Head of caudate nucleus (tissue), 42 donors: ENCODE measurements around the gene CAMK1D.

Experiments
- DNase-seq, 42 donors: peaks; one replicate each; pipeline versions ENCODE4 v3.0.0 to v3.0.0-alpha.2; 2020 to 2021; ENCODE audit warnings: mixed read lengths in 7 of 42
- intact Hi-C: fragments of 100-400 bp; cut with DNase I; formaldehyde crosslinking; loops from one replicate; pipeline ENCODE4 v1.15.0; 2022

The CAMK1D gene

DNA sequence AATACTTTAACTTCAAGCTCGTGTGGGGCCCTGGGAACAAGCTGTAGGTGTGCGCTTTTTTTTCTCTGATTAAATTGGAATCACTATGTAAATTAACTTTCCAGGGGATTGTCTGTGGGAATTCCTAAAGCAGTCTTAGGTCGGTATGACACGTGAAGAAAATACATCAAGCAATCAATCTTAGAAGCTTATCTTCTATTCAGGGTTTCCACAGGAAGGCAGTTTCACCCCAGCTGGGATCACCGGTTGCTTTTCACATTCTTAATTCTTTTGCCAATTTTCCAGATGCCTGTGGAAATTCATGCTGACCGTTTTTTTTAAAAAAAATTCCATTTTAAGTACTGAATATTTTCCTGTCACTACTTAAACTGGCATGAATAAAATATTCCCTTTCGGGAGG, 41.9 kb downstream of the CAMK1D start:
- intact Hi-C loops: no loop called here
- peak in 2 of 42 donors; percentile 19 to 30 for DNase-seq

DNA sequence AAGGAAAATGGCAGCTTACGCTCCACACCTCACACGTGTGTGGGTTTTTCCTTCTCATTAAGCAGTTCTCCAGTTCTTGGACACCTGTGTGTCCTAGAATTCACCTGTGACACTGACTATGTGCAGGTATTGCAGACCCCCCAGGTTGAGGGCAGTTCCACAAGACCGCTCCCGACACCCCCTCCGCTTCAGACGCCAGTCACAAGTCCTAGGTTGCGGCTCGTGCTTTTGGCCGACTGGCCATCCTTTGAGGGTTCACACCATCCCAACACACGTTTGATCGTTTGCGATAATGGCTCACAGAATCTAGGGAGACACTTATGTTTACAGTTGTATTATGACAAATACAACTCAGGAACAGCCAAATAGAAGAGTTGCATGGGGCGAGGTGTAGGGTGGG, 44.5 kb downstream of the CAMK1D start:
- DNase-seq: no peak
- intact Hi-C loops: no loop called here

DNA sequence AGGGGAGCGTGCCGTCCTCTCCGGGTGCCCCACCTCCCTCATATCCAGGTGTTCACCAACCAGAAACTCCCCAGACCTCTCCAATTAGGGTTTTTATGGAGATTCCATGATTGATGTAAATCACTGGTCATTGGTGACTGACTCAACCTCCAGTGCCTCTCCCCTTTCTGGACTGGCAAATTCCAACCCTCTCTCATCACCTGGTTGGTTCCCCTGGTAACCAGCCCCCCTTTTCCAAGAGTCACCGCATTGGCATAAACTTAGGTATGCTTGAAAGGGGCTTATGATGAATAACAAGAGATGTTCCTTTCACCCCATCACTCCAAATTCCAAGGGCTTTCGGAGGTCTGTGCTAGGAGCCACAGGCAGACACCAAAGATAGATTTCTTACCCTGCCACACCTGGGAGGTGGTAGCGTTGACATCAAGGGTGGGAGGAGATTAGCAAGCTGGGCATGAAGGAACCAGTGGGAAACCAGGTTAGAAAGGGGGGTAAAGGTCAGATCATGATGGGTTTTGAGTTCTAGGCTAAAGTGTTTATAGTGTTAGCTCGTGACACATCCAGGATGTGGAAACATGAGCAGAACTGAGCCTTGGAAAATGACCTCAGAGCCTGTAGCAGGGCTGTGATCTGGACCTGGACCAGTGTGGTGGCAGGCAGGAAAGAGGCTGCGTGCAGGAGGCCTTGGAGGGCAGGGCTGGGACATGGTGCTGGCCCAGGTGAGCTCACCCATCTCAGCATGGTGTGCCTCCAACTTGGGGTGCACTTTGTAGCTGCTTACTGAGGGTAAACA, 45.1 kb downstream of the CAMK1D start:
- DNase-seq: peak in 1 of 42 donors; percentile 27
- intact Hi-C loops: no loop called here

DNA sequence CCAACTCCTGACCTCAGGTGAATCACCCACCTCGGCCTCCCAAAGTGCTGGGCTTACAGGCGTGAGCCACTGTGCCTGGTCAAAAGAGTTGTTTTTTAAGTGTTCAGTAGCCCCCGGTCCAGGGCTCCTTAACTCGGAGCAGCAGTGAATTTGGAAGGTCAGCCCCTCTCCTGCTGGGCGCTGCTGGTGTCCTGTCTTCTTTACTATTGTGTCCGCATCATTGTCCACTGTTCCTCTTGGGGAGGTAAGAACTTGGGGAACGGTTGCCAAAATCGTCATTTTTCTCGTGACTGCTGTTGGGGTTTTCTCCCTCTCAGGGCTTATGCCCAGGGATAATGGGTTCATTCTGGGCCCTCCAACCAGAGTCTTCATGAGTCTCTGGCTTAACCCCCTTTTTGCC, 46.7 kb downstream of the CAMK1D start:
- peak in 1 of 42 donors; percentile 8 for DNase-seq
- intact Hi-C loops: no loop called here

- DNase-seq: peak in 1 of 42 donors; percentile 23
- intact Hi-C loops: no loop called here
Measured at GRCh38 chr10:12396567-12396966, 47.2 kb downstream of the CAMK1D start.

DNA sequence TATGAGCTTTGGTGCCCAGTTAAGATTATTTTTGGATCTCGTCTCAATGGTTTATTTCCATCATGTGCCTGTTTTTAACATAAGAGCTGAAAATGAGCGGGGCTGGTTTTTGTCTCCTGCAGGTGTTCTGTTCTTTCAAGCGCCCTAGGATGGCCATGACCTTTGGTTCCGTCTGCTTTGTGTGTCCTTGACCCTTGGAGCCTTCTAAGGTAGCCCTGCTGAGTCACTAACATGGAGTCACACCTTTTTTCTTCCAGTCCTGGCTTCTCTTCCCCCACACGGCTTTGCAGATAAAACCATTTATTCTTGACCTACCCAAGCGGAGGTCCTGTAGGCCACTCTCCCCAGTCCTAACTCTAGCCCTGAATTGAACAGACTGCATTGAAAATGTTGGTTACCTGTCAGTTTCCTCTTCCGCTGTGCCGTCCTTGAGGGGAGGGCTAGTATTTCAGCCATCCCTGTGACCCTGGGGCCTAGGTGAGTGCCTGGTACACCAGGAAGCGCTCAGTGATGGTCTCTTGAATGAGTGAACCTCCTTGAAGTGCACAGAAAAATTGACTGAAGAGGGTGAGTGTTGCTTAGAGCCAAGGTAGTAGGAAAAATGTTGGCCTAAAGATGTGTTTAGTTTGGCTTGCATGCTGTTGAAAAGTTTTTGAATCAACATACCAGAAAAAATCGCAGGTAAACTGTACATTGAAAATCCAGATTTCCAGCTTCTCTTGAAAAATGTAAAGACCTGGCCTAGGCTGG, 48.0 kb downstream of the CAMK1D start:
- no peak for DNase-seq
- intact Hi-C loops: no loop called here

- intact Hi-C loops: no loop called here
Measured at GRCh38 chr10:12397941-12398340, 48.6 kb downstream of the CAMK1D start.

DNA sequence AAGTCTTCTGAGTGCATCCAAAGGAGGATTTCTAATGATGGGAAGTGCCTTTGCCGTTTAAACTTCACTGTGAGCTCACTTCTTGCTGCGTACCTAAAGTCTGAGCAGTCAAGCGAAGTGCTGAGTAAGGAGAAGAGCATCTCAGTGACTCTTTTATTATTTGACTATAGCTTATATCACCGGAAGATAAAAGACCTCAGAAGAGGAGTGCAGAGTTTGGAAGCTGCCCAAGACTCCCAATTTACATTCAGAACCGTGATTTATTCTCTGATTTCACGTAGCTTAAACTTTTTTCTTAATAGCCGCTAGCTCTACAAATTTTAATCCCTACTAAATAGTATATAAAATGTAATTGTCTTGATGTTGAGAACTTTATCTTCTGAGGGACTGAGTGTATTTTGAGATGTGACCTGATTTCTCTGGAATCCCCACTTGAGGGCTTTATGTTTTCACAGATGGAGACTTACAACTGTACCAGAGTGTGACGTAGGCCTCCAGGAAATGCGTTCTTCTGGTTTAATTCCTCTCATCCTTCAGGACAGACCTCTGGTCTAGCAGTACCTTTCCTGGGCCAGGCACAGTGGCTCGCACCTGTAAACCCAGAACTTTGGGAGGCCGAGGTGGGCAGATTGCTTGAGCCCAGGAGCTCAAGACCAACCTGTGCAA, 51.1 kb downstream of the CAMK1D start:
- DNase-seq: peak in 1 of 42 donors; percentile 12
- intact Hi-C loops: no loop called here

More at GRCh38 chr10:12397941-12398340, 48.6 kb downstream of the CAMK1D start:
- no peak for DNase-seq

- intact Hi-C loops: no loop called here
- DNase-seq: peak in 1 of 42 donors; percentile 7
Measured at GRCh38 chr10:12401466-12401865, 52.1 kb downstream of the CAMK1D start.

GRCh38 chr10:12403119-12403518, 53.8 kb downstream of the CAMK1D start:
- peak in 2 of 42 donors; percentile 7 to 14 for DNase-seq

GRCh38 chr10:12405342-12406320, 56.3 kb downstream of the CAMK1D start:
- peak in 2 of 42 donors; percentile 27 to 32 for DNase-seq
- intact Hi-C loops: no loop called here

More at GRCh38 chr10:12403119-12403518, 53.8 kb downstream of the CAMK1D start:
- intact Hi-C loops: no loop called here

GRCh38 chr10:12406764-12407400, 57.5 kb downstream of the CAMK1D start:
- DNase-seq: peak in 2 of 42 donors; percentile 22 to 31
- intact Hi-C loops: no loop called here

DNA sequence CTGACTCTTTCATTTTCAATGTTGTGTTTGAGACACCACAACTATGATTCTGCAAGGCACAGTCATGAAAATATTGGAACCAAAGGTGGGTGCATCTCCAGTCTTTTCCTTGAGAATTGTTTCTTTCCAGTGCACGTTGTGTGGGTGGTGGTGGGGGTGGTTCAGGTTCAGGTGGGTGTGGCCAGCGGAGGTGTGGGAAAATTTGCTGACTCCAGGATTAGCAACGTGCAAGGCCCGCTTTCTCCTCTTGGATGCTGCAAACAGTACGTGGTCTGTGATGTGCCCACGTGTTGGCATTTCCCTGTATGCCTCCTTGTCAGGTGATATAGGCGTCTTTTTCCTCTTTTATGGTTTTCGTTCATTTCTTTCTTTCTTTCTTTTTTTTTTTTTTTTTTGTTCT, 59.1 kb downstream of the CAMK1D start:
- intact Hi-C loops: no loop called here
- DNase-seq: peak in 39 of 42 donors; percentile 11 to 72 (median 42)

DNA sequence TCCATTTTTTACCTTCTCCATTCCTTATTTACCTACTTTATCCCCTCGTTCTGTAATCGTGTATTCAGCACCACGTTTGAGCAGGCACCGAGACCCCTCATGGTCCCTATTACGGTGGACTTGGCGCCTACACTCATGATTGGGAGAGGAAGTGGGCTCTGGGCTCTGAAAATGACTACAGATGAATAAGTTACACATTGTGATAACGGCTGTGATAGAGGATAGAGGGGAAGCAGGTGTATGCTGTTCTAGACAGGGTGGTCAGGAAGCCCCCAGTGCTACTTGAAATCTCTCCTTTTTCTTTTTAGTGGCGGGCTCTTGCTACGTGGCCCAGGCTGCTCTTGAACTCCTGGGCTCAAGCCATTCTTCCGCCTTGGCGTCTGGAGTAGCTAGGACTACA, 59.8 kb downstream of the CAMK1D start:
- intact Hi-C loops: no loop called here
- peak in 2 of 42 donors; percentile 4 to 12 for DNase-seq

GRCh38 chr10:12409613-12410012, 60.3 kb downstream of the CAMK1D start:
- DNase-seq: no peak
- intact Hi-C loops: no loop called here

- intact Hi-C loops: no loop called here
- no peak for DNase-seq
Measured at GRCh38 chr10:12412666-12413368, 63.5 kb downstream of the CAMK1D start.

- DNase-seq: no peak
- intact Hi-C loops: no loop called here
Measured at GRCh38 chr10:12413369-12413711, 64.0 kb downstream of the CAMK1D start.
